Lower lobe of right lung (tissue), 2 donors: ENCODE results near the gene NTMT2. TPM values are rescaled to one million over a fixed set of nuclear protein-coding genes. Genes with fewer than 3 reads are reported as not detected.
"Not testable (repeated sequence)": the region's sequence is repeated elsewhere in the genome, so short reads cannot be mapped to it uniquely, and the experiment has no call there.

Experiments used
- ATAC-seq, 2 donors: fragments of 200-7000 bp; cut with Tn5 transposase; one replicate each; pipeline ENCODE4 v1.9.1; 2020 to 2022; ENCODE audit warnings: mild to moderate bottlenecking in 2 of 2, moderate library complexity in 2 of 2
- DNase-seq: peaks from one replicate; pipeline ENCODE4 v3.0.0-alpha.2; 2020
- H3K27ac ChIP-seq: fragments of 200-600 bp; one replicate; pipeline ENCODE4 v1.8.0; 2022
- H3K27me3 ChIP-seq: fragments of 200-600 bp; one replicate; pipeline ENCODE4 v1.8.0; 2022; ENCODE audit warnings: low read depth
- H3K36me3 ChIP-seq: fragments of 200-600 bp; one replicate; pipeline ENCODE4 v1.8.0; 2022; ENCODE audit warnings: mild to moderate bottlenecking
- H3K4me1 ChIP-seq: fragments of 200-600 bp; one replicate; pipeline ENCODE4 v1.8.0; 2022
- H3K4me3 ChIP-seq: fragments of 200-600 bp; one replicate; pipeline ENCODE4 v1.8.0; 2022; ENCODE audit warnings: mild to moderate bottlenecking
- H3K9me3 ChIP-seq: fragments of 200-600 bp; one replicate; pipeline ENCODE4 v1.8.0; 2022
- intact Hi-C: fragments of 100-400 bp; cut with DNase I; formaldehyde crosslinking; loops from one replicate; pipeline ENCODE4 v1.11.0; 2022
- total RNA-seq: library from RNA; stranded (reverse); fragmentation: NEBNext Ultra II Directional; extraction: Animal tissue kit (Norgen Biotek cat#: 25700); gene quantifications from one replicate; pipeline ENCODE4 v1.2.1, GENCODE V29; 2021
- TF ChIP-seq, protein P1 (sequence below): fragments of 200-600 bp; IDR thresholded peaks from one replicate; pipeline ENCODE4 v1.8.0; 2022; ENCODE audit warnings: antibody characterized with exemption, mild to moderate bottlenecking
- donor health status: DM: no; HTN: yes; CAD: no; lungs with severe emphysema.

The NTMT2 gene
- total RNA-seq, 1 donor from 2014 or later, result not detected

DNA sequence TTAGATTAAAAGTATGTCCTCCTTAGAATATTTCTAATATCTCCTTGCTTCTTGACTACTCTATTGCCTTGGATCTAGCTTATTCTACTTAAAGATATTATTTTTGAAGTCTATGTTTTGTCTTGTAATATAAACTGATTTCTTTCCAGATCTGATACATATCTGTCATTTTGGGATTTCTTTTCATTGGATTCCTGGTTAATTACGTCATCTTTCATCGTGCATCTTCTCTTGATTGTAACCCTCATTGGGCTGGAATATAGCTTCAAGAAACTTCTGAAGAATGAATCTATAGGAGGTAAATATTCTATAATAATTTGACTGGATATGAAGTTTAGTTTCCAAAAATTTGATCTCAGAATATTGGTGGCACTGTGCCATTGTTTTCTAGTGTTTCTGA lies 12.1 kb downstream of the NTMT2 start:
- no peak for DNase-seq
- Histone ChIP-seq H3K4me3 (no peak overlapping the region), H3K9me3 (peaks cover 11% of the 10 kb centered on the region), H3K27ac (no peak overlapping the region), H3K4me1 (no peaks in the 10 kb centered on the region), H3K36me3 (no peaks in the 10 kb centered on the region), H3K27me3 (no peaks in the 10 kb centered on the region)
- intact Hi-C loops, result no loop called here
- no peak for ATAC-seq
- TF ChIP-seq, protein P1, sequence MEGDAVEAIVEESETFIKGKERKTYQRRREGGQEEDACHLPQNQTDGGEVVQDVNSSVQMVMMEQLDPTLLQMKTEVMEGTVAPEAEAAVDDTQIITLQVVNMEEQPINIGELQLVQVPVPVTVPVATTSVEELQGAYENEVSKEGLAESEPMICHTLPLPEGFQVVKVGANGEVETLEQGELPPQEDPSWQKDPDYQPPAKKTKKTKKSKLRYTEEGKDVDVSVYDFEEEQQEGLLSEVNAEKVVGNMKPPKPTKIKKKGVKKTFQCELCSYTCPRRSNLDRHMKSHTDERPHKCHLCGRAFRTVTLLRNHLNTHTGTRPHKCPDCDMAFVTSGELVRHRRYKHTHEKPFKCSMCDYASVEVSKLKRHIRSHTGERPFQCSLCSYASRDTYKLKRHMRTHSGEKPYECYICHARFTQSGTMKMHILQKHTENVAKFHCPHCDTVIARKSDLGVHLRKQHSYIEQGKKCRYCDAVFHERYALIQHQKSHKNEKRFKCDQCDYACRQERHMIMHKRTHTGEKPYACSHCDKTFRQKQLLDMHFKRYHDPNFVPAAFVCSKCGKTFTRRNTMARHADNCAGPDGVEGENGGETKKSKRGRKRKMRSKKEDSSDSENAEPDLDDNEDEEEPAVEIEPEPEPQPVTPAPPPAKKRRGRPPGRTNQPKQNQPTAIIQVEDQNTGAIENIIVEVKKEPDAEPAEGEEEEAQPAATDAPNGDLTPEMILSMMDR, result no peak

DNA sequence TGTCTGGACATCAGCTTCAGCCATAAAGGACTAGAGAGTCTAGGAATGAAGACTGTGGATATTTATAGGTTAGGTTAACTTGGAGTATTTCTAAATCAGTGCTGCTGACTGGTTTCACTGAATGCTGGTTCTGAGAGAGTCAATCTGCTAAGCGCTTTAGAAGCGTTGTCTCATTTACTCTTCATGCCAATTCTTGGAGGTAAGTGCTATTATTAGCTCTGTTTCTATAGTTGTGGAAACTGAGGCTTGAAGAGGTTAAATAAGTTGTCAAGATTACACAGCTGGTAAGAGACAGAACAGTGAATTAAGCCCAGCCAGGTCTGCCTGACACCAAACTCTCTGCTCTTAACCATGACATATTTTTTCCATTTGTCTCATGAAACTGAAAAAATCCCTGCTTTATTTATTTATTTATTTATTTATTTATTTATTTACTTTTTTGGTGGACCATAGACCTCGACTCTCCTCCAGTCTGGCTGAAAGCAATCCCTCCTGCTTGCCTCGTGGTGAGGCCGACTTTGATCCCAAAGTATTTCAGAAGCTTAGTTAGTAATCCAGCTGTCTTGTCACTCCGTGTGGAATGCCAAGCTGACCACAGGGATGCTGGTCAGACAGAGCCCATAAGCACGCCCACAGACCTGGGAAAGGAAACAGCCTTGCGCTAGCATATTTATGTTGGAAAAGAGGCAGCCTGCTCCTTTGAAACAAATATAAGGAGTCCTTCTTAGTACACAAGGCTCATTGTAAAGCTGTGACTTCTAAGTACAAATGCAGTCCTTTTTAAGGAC lies 16.9 kb downstream of the NTMT2 start:
- Histone ChIP-seq H3K9me3 (no peaks in the 10 kb centered on the region), H3K36me3 (no peaks in the 10 kb centered on the region), H3K4me3 (no peak overlapping the region), H3K4me1 (no peaks in the 10 kb centered on the region), H3K27me3 (no peaks in the 10 kb centered on the region), H3K27ac (no peak overlapping the region)
- ATAC-seq, result no peak
- intact Hi-C loops, result no loop called here
- DNase-seq, result no peak
- TF ChIP-seq, protein P1, result no peak

DNA sequence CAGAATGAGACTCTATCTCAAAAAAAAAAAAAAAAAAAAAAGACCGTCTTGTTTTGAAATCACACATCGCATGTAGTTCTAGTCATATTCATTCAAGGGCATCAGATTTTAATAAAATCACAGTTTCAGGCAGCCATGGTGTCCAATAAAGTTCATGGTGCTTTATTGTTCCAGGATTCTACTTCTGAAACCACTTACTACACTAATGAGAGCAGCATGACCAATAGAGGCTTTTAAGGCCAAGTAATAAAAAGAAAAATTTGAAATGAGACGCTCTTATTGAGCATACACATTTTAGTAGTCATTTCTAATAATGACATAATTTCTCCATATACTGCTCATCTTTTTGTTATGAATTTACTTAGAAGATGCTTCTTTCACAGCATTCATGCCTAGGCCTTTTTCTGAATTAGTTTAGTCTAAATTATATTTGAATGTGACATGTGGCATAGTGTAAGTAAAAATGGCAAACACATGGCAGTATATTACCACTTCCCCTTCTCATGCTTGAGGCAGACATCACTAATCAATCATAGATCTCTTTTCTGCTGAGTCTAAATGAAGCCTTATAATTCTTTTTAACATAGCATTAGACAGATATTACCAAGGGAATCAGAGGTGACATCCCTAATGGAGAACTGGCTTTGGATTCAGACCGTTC lies 18.5 kb downstream of the NTMT2 start:
- TF ChIP-seq, protein P1, result no peak
- Histone ChIP-seq H3K4me1 (no peaks in the 10 kb centered on the region), H3K27ac (no peak overlapping the region), H3K36me3 (no peaks in the 10 kb centered on the region), H3K9me3 (no peaks in the 10 kb centered on the region), H3K4me3 (no peak overlapping the region), H3K27me3 (no peaks in the 10 kb centered on the region)
- intact Hi-C loops, result no loop called here
- ATAC-seq, result no peak
- no peak for DNase-seq

DNA sequence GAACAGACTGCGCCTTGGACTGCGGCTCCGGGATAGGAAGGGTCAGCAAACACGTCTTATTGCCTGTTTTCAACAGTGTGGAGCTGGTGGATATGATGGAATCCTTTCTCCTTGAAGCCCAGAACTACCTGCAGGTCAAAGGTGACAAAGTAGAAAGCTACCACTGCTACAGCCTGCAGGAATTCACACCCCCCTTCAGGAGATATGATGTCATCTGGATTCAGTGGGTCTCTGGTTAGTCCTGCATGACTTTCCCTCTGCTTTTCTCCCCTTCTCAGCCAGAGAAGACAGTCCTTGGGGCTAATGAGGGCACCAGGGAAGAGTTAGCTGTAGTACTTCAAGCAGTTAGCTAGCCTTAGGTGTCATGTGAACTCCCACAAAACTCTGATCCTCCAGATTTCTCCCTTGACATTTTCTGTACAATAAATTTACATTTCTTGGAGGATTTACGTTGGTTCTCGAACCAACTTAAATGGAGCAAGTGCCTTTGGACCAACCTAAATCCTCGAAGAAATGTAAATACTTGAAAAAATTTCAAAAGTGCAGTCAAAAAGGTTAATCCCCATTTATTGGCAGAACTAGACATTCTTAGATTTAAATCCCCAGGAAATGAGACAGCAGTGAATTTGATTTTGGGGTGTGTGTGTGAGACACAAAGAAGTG lies 20.9 kb downstream of the NTMT2 start:
- Histone ChIP-seq H3K4me3 (no peak overlapping the region), H3K36me3 (no peaks in the 10 kb centered on the region), H3K27ac (no peak overlapping the region), H3K9me3 (no peaks in the 10 kb centered on the region), H3K4me1 (no peaks in the 10 kb centered on the region), H3K27me3 (no peaks in the 10 kb centered on the region)
- ATAC-seq (no peak), DNase-seq (no peak)
- intact Hi-C loops, result no loop called here
- TF ChIP-seq, protein P1, result no peak

DNA sequence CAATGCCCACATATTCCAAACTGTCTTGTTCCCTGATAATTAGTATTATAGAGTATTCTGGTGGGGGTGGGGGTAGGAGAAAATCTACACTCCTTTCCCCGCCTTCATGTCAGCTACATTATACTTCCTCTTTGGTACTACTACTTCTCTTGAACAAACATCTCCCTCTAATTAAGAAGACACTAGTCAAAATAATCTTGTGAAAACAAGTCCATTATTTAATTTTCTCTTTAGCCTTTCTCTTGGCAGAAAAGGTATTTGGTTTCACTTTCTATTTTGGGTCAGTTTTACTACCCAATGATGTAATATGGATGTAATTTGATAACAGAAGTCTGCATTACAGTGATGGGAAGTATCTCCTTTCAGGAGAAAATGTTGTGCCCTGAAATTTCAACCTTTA lies 22.5 kb downstream of the NTMT2 start:
- DNase-seq (no peak), ATAC-seq (no peak)
- no peaks in the 10 kb centered on the region for H3K9me3 ChIP-seq
- H3K27ac ChIP-seq, result no peak overlapping the region
- no peaks in the 10 kb centered on the region for H3K4me1 ChIP-seq
- intact Hi-C loops, result no loop called here
- H3K4me3 ChIP-seq, result no peak overlapping the region
- no peaks in the 10 kb centered on the region for H3K27me3 ChIP-seq
- TF ChIP-seq, protein P1, result no peak
- H3K36me3 ChIP-seq, result no peaks in the 10 kb centered on the region

DNA sequence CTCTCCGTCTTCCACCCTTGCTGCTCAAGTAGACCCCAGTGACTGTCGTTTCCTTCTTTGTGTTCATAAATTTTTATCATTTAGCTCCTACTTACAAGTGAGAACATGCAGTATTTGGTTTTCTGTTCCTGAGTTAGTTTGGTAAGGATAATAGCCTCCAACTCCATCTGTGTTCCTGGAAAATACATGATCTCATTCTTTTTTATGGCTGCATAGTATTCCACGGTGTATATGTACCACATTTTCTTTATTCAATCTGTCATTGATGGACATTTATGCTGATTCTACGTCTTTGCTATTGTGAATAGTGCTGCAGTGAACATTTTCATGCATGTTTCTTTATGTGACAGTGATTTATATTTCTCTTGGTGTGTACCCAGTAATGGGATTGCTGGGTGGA lies 24.8 kb downstream of the NTMT2 start:
- intact Hi-C loops, H3K27ac ChIP-seq, H3K4me3 ChIP-seq, DNase-seq, H3K4me1 ChIP-seq, H3K27me3 ChIP-seq, H3K9me3 ChIP-seq, H3K36me3 ChIP-seq, ATAC-seq: not testable (repeated sequence)
